Muscle layer of colon (tissue), 2 donors: Measurements from ENCODE around the gene SSH2.
"Not testable (repeated sequence)": the region's sequence is repeated elsewhere in the genome, so short reads cannot be mapped to it uniquely, and the experiment has no call there.

Experiments used
- H3K27ac ChIP-seq: one replicate; pipeline ENCODE4 v1.7.0; 2013; ENCODE audit warnings: low read depth, mild to moderate bottlenecking, low read length, moderate library complexity
- H3K27me3 ChIP-seq, 2 donors: one replicate each; pipeline ENCODE4 v1.7.0; 2013; ENCODE audit warnings: low read length in 2 of 2, mild to moderate bottlenecking in 2 of 2; ENCODE audit not compliant: insufficient read depth in 2 of 2, control insufficient read depth in 1 of 2
- H3K36me3 ChIP-seq: one replicate; pipeline ENCODE4 v1.7.0; 2013; ENCODE audit warnings: mild to moderate bottlenecking, low read length; ENCODE audit not compliant: insufficient read depth
- H3K4me1 ChIP-seq: one replicate; pipeline ENCODE4 v1.7.0; 2013; ENCODE audit warnings: mild to moderate bottlenecking, low read length; ENCODE audit not compliant: insufficient read depth
- H3K4me3 ChIP-seq, 2 donors: one replicate each; pipeline ENCODE4 v1.7.0; 2013; ENCODE audit warnings: low read length in 2 of 2, low read depth in 1 of 2, mild to moderate bottlenecking in 1 of 2, moderate library complexity in 1 of 2
- H3K9ac ChIP-seq: one replicate; pipeline ENCODE4 v1.7.0; 2013; ENCODE audit warnings: low read length
- H3K9me3 ChIP-seq: one replicate; pipeline ENCODE4 v1.7.0; 2013; ENCODE audit warnings: mild to moderate bottlenecking, low read length
- donor health status: abdominal sarcoma.
- donor health status: Adenocarcinoma of cecum.

Gene SSH2

GRCh38 chr17:29687596-29687995, 242.4 kb downstream of the SSH2 start:
- H3K27ac ChIP-seq = no peak overlapping the region

DNA sequence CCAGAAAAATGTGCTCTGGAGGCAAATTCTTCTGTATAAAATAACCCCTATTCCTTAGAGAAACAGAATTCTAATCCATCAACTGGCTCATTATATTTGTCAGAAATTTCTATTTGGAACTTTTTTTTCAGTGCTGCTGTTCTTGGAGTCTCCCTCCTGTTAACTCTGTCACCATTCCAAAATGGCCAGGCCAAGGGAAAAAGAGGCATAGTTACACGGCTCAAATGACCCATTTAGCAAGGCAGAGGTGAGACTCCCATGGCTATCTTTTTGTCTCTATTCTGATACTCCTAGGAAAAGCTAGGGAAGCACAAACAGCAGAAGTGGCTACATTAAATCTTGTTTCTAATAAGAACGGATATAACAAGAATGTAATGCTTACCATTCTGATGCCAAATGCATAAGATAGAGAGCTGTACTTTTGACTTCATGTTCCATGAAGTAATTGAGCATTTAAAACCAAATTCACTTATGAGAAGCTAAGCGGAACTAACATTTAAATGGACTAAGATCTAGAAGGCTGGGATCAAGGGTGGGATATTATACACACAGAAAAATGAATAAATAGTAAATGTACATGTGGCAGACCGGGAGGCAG, 242.9 kb downstream of the SSH2 start:
- Histone ChIP-seq H3K9me3 (no peaks in the 10 kb centered on the region), H3K27ac (no peak overlapping the region), H3K27me3 (no peaks in the 10 kb centered on the region), H3K9ac (no peak overlapping the region), H3K4me3 (no peak overlapping the region), H3K4me1 (peaks cover 12% of the 10 kb centered on the region), H3K36me3 (no peaks in the 10 kb centered on the region)

More at GRCh38 chr17:29687596-29687995, 242.4 kb downstream of the SSH2 start:
- H3K36me3 ChIP-seq = no peaks in the 10 kb centered on the region
- H3K9me3 ChIP-seq = no peaks in the 10 kb centered on the region
- no peak overlapping the region for H3K9ac ChIP-seq
- H3K4me1 ChIP-seq = peaks cover 9% of the 10 kb centered on the region
- H3K4me3 ChIP-seq = no peak overlapping the region
- no peaks in the 10 kb centered on the region for H3K27me3 ChIP-seq

- no peaks in the 10 kb centered on the region for H3K27me3 ChIP-seq
- H3K36me3 ChIP-seq = no peaks in the 10 kb centered on the region
- H3K27ac ChIP-seq = no peak overlapping the region
- no peak overlapping the region for H3K4me3 ChIP-seq
- H3K9ac ChIP-seq = no peak overlapping the region
- H3K4me1 ChIP-seq = peaks cover 12% of the 10 kb centered on the region
- no peaks in the 10 kb centered on the region for H3K9me3 ChIP-seq
Measured at GRCh38 chr17:29683481-29683880, 246.5 kb downstream of the SSH2 start.

- H3K27ac ChIP-seq = no peak overlapping the region
Measured at GRCh38 chr17:29682987-29683386, 247.0 kb downstream of the SSH2 start.

DNA sequence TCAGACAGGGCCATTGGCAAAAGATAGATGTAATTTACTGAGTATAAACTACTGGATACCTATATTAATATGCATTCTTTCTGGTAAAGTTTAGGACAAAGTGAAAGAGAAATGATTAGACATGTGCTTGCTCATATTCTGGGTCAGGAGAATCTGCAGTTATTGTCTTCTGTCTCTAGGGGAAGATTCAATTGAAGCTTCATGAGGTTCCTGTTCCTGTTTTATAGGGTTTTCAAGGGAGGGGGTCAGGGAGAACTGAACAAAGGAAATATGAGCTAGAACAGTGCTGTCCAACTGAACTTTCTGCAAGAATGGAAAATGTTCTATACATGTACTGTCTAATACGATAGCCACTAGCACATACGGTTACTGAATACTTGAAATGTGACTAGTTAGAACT, 248.0 kb downstream of the SSH2 start:
- H3K4me3 ChIP-seq = no peak overlapping the region
- peaks cover 16% of the 10 kb centered on the region for H3K4me1 ChIP-seq
- no peaks in the 10 kb centered on the region for H3K36me3 ChIP-seq
- H3K9me3 ChIP-seq = no peaks in the 10 kb centered on the region
- H3K27me3 ChIP-seq = no peaks in the 10 kb centered on the region
- H3K9ac ChIP-seq = no peak overlapping the region
- no peak overlapping the region for H3K27ac ChIP-seq

More at GRCh38 chr17:29682987-29683386, 247.0 kb downstream of the SSH2 start:
- H3K9ac ChIP-seq = no peak overlapping the region
- no peaks in the 10 kb centered on the region for H3K9me3 ChIP-seq
- no peak overlapping the region for H3K4me3 ChIP-seq
- H3K36me3 ChIP-seq = no peaks in the 10 kb centered on the region
- H3K4me1 ChIP-seq = peaks cover 12% of the 10 kb centered on the region
- no peaks in the 10 kb centered on the region for H3K27me3 ChIP-seq

- no peak overlapping the region for H3K9ac ChIP-seq
- peaks cover 3% of the 10 kb centered on the region for H3K36me3 ChIP-seq
- H3K4me3 ChIP-seq = no peak overlapping the region
- H3K27ac ChIP-seq = no peak overlapping the region
- H3K27me3 ChIP-seq = no peaks in the 10 kb centered on the region
- peaks cover 17% of the 10 kb centered on the region for H3K4me1 ChIP-seq
- H3K9me3 ChIP-seq = no peaks in the 10 kb centered on the region
Measured at GRCh38 chr17:29677824-29678223, 252.2 kb downstream of the SSH2 start.

DNA sequence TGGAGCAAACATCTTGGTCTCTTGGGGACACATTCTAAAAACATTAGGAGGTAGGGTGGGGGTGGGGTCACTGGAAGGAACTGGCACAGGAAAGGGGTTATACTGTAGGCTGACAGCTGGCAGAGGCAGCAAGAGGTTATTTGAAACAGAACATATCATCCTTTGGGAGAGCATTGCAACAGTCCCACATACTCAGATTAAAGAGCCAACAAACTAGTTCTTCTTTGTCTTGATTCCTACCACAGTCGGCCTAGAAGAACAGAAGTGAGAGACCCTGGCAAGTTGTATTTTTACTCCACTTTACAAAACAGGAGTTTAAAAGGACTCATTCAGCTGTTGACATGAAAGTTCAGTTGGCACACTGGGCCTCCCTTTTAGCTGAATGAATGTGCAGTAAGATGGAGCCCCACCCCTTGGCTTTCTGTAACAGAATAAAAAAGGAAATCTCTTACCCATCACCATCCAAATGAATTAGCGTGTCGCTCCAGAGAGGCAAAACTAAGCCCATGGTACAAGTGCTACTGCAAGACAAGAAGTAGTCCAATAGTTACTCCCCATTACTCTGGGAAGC, 252.7 kb downstream of the SSH2 start:
- Histone ChIP-seq H3K9ac (no peak overlapping the region), H3K27me3 (no peaks in the 10 kb centered on the region), H3K27ac (no peak overlapping the region), H3K9me3 (no peaks in the 10 kb centered on the region), H3K36me3 (peaks cover 3% of the 10 kb centered on the region), H3K4me3 (no peak overlapping the region), H3K4me1 (peaks cover 12% of the 10 kb centered on the region)

DNA sequence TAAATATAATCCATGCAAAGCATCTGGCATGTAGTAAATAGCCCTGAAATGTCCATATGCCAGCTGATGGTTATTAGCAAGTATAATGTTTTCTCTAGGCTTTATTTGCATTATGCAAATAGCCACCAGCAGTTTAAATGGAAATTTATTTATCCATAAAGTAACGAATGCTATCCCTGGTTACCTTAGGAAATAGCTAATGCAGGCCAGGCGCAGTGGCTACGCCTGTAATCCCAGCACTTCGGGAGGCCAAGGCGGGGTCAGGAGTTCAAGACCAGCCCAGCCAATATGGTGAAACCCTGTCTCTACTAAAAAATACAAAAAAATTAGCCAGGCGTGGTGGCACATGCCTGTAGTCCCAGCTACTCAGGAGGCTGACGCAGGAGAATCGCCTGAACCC, 254.1 kb downstream of the SSH2 start:
- H3K4me1 ChIP-seq = peaks cover 12% of the 10 kb centered on the region
- H3K36me3 ChIP-seq = peaks cover 11% of the 10 kb centered on the region

DNA sequence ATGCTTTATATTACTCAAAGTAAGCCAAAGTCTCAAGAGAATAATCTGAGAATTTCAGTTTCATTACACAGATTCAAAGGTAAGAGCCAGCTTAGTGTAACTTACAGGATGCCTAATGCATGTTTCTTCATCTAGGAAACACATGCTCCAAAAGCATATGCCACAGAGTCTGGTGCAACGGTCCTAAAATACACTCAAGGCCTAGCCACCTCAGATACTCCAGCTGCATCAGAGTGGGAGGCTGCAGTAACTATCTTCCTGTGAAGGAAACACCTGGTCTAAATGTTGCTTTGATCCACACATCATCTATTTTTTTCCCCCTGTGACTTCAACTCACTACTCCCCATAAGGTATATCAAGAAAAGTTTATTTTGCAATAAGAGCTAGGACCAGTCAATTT, 255.7 kb downstream of the SSH2 start:
- Histone ChIP-seq H3K36me3 (peaks cover 11% of the 10 kb centered on the region), H3K9ac (no peak overlapping the region), H3K4me1 (peaks cover 12% of the 10 kb centered on the region), H3K27ac (no peak overlapping the region), H3K4me3 (no peak overlapping the region), H3K9me3 (no peaks in the 10 kb centered on the region), H3K27me3 (no peaks in the 10 kb centered on the region)

More for the DNA sequence above, 254.1 kb downstream of the SSH2 start:
- H3K27ac ChIP-seq, H3K9ac ChIP-seq, H3K27me3 ChIP-seq, H3K4me3 ChIP-seq, H3K9me3 ChIP-seq: not testable (repeated sequence)

DNA sequence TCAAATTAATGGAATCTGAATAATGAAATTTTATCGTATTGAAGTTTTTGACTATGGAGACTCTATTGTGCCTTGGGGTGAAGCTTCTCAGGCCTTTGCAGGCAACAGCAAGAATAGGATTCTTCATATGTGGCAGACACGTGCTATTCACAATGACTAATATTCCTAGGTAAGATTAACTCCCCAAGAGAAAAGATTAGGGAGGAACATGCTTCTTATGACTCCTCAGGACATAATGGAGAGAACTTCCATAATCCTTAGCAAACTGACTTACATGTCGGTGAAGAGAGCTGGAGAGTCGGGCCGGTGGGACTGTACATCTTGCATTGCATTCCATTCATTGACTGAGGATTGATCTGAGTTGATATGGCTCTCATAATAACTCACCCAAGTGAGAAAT, 258.4 kb downstream of the SSH2 start:
- H3K4me3 ChIP-seq = no peak overlapping the region
- H3K9ac ChIP-seq = no peak overlapping the region
- H3K36me3 ChIP-seq = peaks cover 21% of the 10 kb centered on the region
- no peaks in the 10 kb centered on the region for H3K27me3 ChIP-seq
- no peaks in the 10 kb centered on the region for H3K9me3 ChIP-seq
- H3K4me1 ChIP-seq = peaks cover 4% of the 10 kb centered on the region
- H3K27ac ChIP-seq = no peak overlapping the region

DNA sequence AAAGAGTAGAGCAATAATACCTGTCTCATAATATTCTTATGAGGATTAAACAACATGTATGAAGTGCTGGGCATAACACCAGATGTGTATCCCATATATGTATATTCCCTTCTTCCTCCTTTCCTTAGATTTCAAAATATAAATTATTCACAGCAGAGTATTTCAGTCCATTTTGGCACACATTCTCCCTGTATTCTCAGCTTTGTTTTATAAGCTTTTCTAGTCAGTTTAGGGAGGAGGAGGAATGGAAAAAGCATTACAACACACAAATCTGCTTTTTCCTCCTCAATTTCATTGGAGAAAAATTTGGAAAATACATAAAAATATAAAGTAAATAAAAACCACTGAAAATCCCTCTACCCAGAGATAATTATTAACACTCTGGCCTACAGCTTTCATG, 260.8 kb downstream of the SSH2 start:
- H3K27me3 ChIP-seq = no peaks in the 10 kb centered on the region
- no peaks in the 10 kb centered on the region for H3K4me1 ChIP-seq
- H3K27ac ChIP-seq = no peak overlapping the region
- no peak overlapping the region for H3K4me3 ChIP-seq
- peaks cover 28% of the 10 kb centered on the region for H3K36me3 ChIP-seq
- H3K9me3 ChIP-seq = no peaks in the 10 kb centered on the region
- H3K9ac ChIP-seq = no peak overlapping the region

- H3K4me1 ChIP-seq = no peaks in the 10 kb centered on the region
- no peak overlapping the region for H3K4me3 ChIP-seq
- no peaks in the 10 kb centered on the region for H3K27me3 ChIP-seq
- no peak overlapping the region for H3K27ac ChIP-seq
- no peak overlapping the region for H3K9ac ChIP-seq
- no peaks in the 10 kb centered on the region for H3K9me3 ChIP-seq
- H3K36me3 ChIP-seq = peaks cover 28% of the 10 kb centered on the region
Measured at GRCh38 chr17:29667969-29668368, 262.1 kb downstream of the SSH2 start.
